Measurements from ENCODE around the gene RGS14.
"Not testable (repeated sequence)": the region's sequence is repeated elsewhere in the genome, so short reads cannot be mapped to it uniquely, and the experiment has no call there.

RGS14 gene

GRCh38 chr5:177419046-177419445 is 61.3 kb downstream of the RGS14 start:
- DNase-seq (ENCODE audit: low read depth, low spot score) = no peak
- TF ChIP-seq, protein P1, sequence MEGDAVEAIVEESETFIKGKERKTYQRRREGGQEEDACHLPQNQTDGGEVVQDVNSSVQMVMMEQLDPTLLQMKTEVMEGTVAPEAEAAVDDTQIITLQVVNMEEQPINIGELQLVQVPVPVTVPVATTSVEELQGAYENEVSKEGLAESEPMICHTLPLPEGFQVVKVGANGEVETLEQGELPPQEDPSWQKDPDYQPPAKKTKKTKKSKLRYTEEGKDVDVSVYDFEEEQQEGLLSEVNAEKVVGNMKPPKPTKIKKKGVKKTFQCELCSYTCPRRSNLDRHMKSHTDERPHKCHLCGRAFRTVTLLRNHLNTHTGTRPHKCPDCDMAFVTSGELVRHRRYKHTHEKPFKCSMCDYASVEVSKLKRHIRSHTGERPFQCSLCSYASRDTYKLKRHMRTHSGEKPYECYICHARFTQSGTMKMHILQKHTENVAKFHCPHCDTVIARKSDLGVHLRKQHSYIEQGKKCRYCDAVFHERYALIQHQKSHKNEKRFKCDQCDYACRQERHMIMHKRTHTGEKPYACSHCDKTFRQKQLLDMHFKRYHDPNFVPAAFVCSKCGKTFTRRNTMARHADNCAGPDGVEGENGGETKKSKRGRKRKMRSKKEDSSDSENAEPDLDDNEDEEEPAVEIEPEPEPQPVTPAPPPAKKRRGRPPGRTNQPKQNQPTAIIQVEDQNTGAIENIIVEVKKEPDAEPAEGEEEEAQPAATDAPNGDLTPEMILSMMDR (IDR thresholded peaks at IDR 0.05; ENCODE audit: low read depth, low read length) = no peak
- in situ Hi-C loops (cut with HindIII; ENCODE audit: low sequenced_read_pairs) = no loop called here
- H3K4me3 ChIP-seq (ENCODE audit: low read depth, low read length) = no peak overlapping the region

DNA sequence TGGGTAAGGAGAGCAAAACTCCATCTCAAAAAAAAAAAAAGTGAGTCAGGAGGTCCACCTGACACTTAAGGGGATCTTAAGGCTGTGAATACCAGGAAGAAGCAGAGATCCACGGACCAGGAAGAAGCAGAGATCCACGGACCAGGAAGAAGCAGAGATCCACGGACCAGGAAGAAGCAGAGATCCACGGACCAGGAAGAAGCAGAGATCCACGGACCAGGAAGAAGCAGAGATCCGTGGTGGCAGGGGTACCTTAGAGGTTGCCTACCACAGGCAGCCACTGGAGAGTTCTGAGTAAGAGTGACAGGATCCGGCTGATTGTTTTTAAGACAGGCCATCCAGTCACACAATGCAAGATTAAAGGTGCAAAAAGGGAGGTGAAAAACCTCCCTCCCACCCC is 62.7 kb downstream of the RGS14 start:
- DNase-seq (ENCODE audit: low read depth, low spot score); H3K4me3 ChIP-seq (ENCODE audit: low read depth, low read length); in situ Hi-C loops (cut with HindIII; ENCODE audit: low sequenced_read_pairs): not testable (repeated sequence)

- H3K4me3 ChIP-seq (ENCODE audit: low read depth, low read length) = no peak overlapping the region
- in situ Hi-C loops (cut with HindIII; ENCODE audit: low sequenced_read_pairs) = no loop called here
- TF ChIP-seq, protein P1 (IDR thresholded peaks at IDR 0.05; ENCODE audit: low read depth, low read length) = no peak
- DNase-seq (ENCODE audit: low read depth, low spot score) = no peak
Measured at GRCh38 chr5:177421062-177421798, 63.5 kb downstream of the RGS14 start.

All from astrocyte of the spinal cord (primary cell).